MM.1S (cell line): Measurements from ENCODE around the gene DYNC1I1.

Experiments
- DNase-seq: peaks from one replicate; pipeline ENCODE4 v3.0.0-alpha.2; 2015
- H2AFZ ChIP-seq: fragments of 300-600 bp; sonication (generic); 2 replicates; pipeline ENCODE4 v1.6.0; 2016; ENCODE audit warnings: antibody characterized with exemption, low read length
- H3F3A ChIP-seq: fragments of 300-600 bp; sonication (generic); 2 replicates; pipeline ENCODE4 v1.6.1; 2016; ENCODE audit warnings: mild to moderate bottlenecking, antibody characterized with exemption, low read length, moderate library complexity, mixed read lengths; ENCODE audit not compliant: insufficient read depth
- H3K27ac ChIP-seq: fragments of 300-600 bp; sonication (generic); 2 replicates; pipeline ENCODE4 v1.5.1; 2016; ENCODE audit warnings: mild to moderate bottlenecking, low read length
- H3K27me3 ChIP-seq: fragments of 300-600 bp; sonication (generic); replicated peaks from 2 replicates; pipeline ENCODE4 v1.6.0; 2016; ENCODE audit warnings: low read length; ENCODE audit not compliant: insufficient read depth
- H3K36me3 ChIP-seq: fragments of 300-600 bp; sonication (generic); replicated peaks from 2 replicates; pipeline ENCODE4 v1.6.1; 2016; ENCODE audit warnings: mild to moderate bottlenecking, low read length, mixed read lengths; ENCODE audit not compliant: insufficient read depth
- H3K4me1 ChIP-seq: fragments of 300-600 bp; sonication (generic); 2 replicates; pipeline ENCODE4 v1.6.1; 2016; ENCODE audit warnings: low read length, mixed read lengths
- H3K4me2 ChIP-seq: fragments of 300-600 bp; sonication (generic); 2 replicates; pipeline ENCODE4 v1.6.0; 2016; ENCODE audit warnings: low read depth, low read length
- H3K4me3 ChIP-seq: fragments of 300-600 bp; sonication (generic); 2 replicates; pipeline ENCODE4 v1.5.1; 2016; ENCODE audit warnings: low read length, mixed read lengths
- H3K79me2 ChIP-seq: fragments of 300-600 bp; sonication (generic); 2 replicates; pipeline ENCODE4 v1.6.1; 2016; ENCODE audit warnings: mixed run types, low read length, mixed read lengths
- H3K9ac ChIP-seq: fragments of 300-600 bp; sonication (generic); 2 replicates; pipeline ENCODE4 v1.6.1; 2016; ENCODE audit warnings: low read length, mixed read lengths
- H3K9me2 ChIP-seq: fragments of 300-600 bp; sonication (generic); replicated peaks from 2 replicates; pipeline ENCODE4 v1.6.1; 2016; ENCODE audit warnings: mild to moderate bottlenecking, low read length, mixed read lengths; ENCODE audit not compliant: insufficient read depth
- H3K9me3 ChIP-seq: fragments of 300-600 bp; sonication (generic); replicated peaks from 2 replicates; pipeline ENCODE4 v1.6.1; 2016; ENCODE audit warnings: mild to moderate bottlenecking, low read length, mixed read lengths; ENCODE audit not compliant: insufficient read depth
- H4K20me1 ChIP-seq: fragments of 300-600 bp; sonication (generic); 2 replicates; pipeline ENCODE4 v1.6.1; 2016; ENCODE audit warnings: mild to moderate bottlenecking, low read length, moderate library complexity, mixed read lengths; ENCODE audit not compliant: insufficient read depth
- EZH2 ChIP-seq: fragments of 300-600 bp; sonication (generic); optimal IDR thresholded peaks from 2 replicates; pipeline ENCODE3; 2017; ENCODE audit warnings: low read depth, mild to moderate bottlenecking, antibody characterized with exemption, low read length, mixed read lengths
- EZH2phosphoT487 ChIP-seq: fragments of 300-600 bp; sonication (generic); IDR thresholded peaks from 2 replicates; pipeline ENCODE4 v1.6.1; 2018; ENCODE audit warnings: antibody characterized with exemption, low read length
- TF ChIP-seq, protein P1 (sequence below): fragments of 300-600 bp; sonication (generic); IDR thresholded peaks from 2 replicates; pipeline ENCODE4 v1.5.1; 2016; ENCODE audit warnings: antibody characterized with exemption, low read length, mixed read lengths

Gene DYNC1I1

DNA sequence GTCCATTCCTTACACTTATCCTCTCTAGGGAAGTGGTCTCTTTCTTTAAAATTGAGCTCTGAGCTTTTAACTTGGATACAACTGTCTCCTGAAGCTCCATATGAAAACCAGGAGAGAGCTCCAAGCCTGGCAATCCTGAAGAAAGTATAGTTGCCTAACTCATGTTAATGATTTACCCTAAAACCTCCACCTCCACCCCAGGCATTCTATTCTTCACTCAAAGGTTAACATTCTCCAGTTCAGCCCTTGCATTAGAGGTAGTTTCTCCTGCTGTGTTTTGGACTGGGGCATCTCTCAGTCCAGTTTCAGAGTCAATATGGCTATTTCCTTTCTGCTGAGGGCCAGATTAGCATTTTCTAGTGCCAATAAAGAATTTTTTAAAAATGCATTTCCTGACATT, 354.0 kb downstream of the DYNC1I1 start:
- H3K4me1 ChIP-seq, result no peaks in the 10 kb centered on the region
- no peak overlapping the region for H3K4me2 ChIP-seq
- H3K79me2 ChIP-seq, result no peaks in the 10 kb centered on the region
- H3K9me3 ChIP-seq, result no peaks in the 10 kb centered on the region
- H3K27me3 ChIP-seq, result no peaks in the 10 kb centered on the region
- H3K9ac ChIP-seq, result no peak overlapping the region
- no peaks in the 10 kb centered on the region for H3K36me3 ChIP-seq
- H3K9me2 ChIP-seq, result no peaks in the 10 kb centered on the region
- no peak overlapping the region for H2AFZ ChIP-seq
- H3F3A ChIP-seq, result no peaks in the 10 kb centered on the region
- no peak for TF ChIP-seq EZH2
- TF ChIP-seq, protein P1, sequence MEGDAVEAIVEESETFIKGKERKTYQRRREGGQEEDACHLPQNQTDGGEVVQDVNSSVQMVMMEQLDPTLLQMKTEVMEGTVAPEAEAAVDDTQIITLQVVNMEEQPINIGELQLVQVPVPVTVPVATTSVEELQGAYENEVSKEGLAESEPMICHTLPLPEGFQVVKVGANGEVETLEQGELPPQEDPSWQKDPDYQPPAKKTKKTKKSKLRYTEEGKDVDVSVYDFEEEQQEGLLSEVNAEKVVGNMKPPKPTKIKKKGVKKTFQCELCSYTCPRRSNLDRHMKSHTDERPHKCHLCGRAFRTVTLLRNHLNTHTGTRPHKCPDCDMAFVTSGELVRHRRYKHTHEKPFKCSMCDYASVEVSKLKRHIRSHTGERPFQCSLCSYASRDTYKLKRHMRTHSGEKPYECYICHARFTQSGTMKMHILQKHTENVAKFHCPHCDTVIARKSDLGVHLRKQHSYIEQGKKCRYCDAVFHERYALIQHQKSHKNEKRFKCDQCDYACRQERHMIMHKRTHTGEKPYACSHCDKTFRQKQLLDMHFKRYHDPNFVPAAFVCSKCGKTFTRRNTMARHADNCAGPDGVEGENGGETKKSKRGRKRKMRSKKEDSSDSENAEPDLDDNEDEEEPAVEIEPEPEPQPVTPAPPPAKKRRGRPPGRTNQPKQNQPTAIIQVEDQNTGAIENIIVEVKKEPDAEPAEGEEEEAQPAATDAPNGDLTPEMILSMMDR, result no peak
- TF ChIP-seq EZH2phosphoT487, result no peak
- H4K20me1 ChIP-seq, result no peaks in the 10 kb centered on the region
- H3K27ac ChIP-seq, result no peak overlapping the region
- no peak overlapping the region for H3K4me3 ChIP-seq
- no peak for DNase-seq

DNA sequence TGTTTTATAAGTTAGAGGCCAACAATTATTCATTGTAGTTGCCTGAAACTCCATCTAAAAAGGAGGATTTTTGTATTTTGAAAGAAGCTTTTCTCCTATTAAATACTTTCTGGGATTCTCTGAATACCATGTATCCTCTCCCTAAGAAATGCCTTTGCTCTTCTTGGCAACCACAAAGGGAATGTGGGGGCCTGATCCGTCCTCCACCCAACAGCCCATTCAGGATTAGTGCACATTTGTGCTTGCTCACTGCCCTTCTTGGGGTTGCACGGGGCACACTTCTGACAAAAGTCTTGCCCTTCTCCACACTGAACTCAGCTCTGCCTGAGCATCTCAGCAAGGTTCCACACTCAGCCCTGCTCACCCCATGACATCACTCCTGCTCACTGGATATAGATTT, 355.4 kb downstream of the DYNC1I1 start:
- no peak overlapping the region for H3K4me2 ChIP-seq

DNA sequence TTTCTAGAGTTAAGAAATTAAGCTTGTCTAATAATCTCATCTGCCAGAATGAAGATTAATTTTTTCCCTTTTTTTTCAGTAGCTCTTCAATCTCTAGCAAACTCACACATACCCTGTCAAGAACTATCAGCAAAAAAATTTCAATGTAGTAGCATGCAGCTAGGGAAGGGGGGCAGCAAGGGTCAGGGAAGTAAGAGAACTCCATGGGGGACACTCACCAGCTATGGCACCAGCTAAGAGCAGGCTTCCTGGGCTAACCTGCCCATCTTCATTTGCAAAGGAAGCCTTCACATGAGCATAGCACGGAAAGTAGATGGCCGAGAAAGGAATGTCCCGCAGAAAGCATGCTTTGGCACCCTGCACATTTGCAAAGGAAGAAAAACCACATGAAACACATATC, 359.2 kb downstream of the DYNC1I1 start:
- no peak for DNase-seq
- Histone ChIP-seq H4K20me1 (no peaks in the 10 kb centered on the region), H3K4me3 (no peak overlapping the region), H3K27ac (no peak overlapping the region), H3F3A (no peaks in the 10 kb centered on the region), H3K9me2 (no peaks in the 10 kb centered on the region), H2AFZ (no peak overlapping the region), H3K36me3 (no peaks in the 10 kb centered on the region), H3K9me3 (no peaks in the 10 kb centered on the region), H3K4me1 (no peaks in the 10 kb centered on the region), H3K79me2 (no peaks in the 10 kb centered on the region), H3K27me3 (no peaks in the 10 kb centered on the region), H3K9ac (no peak overlapping the region), H3K4me2 (no peak overlapping the region)
- TF ChIP-seq, protein P1, result no peak
- TF ChIP-seq EZH2, result no peak
- no peak for TF ChIP-seq EZH2phosphoT487

More for the DNA sequence above, 355.4 kb downstream of the DYNC1I1 start:
- H3K9ac ChIP-seq, result no peak overlapping the region
- H3K27ac ChIP-seq, result no peak overlapping the region
- no peak for DNase-seq
- H3K27me3 ChIP-seq, result no peaks in the 10 kb centered on the region
- H3F3A ChIP-seq, result no peaks in the 10 kb centered on the region
- H3K36me3 ChIP-seq, result no peaks in the 10 kb centered on the region
- no peaks in the 10 kb centered on the region for H3K79me2 ChIP-seq
- H3K4me3 ChIP-seq, result no peak overlapping the region
- no peak overlapping the region for H2AFZ ChIP-seq
- H3K9me3 ChIP-seq, result no peaks in the 10 kb centered on the region
- TF ChIP-seq EZH2 (no peak), EZH2phosphoT487 (no peak)
- TF ChIP-seq, protein P1, result no peak
- no peaks in the 10 kb centered on the region for H3K9me2 ChIP-seq
- H3K4me1 ChIP-seq, result no peaks in the 10 kb centered on the region
- no peaks in the 10 kb centered on the region for H4K20me1 ChIP-seq
